Eye (tissue), 1 donor: ENCODE results near the gene ARFIP1.
"Not testable (repeated sequence)": the region's sequence is repeated elsewhere in the genome, so short reads cannot be mapped to it uniquely, and the experiment has no call there.

Experiments
- DNase-seq: peaks from one replicate; pipeline ENCODE4 v3.0.0-alpha.2; 2015

Gene ARFIP1

DNA sequence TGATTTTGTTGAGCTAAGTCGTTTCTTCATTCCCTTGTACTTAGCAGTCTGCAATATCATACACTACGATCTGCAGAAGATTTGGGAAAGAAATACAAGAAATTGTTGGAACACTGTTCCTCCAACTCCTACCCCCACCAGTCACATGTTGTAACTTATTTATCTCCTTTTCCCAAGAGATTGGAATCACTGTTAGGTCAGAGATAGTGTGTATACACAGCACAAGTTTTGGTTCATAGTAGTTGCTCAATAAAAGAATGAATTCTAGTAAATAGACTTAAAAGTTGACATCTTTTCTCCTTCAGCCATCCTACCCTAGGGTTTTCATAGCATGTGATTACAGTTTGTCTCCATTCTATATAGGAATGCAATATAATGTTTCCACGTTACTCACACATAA lies 68.8 kb downstream of the ARFIP1 start:
- DNase-seq, result no peak

DNA sequence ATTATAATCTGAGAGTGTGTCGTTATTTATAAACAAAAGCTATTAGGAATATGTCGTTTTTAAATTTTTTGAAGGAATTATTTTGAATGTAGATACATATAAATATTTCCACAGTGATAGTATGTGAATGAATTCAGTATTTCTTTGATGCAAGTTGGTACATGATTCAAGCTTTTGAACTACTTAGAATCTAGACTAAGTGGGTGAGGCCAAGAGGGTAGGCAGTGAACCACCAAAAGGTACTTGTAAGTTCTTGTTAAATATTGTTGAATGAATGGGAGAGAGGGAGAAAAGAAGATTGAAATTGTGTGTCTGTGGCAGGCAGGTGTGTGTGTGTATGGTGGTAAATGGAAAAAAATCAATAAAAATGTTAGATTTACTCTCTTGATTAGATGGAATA lies 69.6 kb downstream of the ARFIP1 start:
- DNase-seq, result no peak

DNA sequence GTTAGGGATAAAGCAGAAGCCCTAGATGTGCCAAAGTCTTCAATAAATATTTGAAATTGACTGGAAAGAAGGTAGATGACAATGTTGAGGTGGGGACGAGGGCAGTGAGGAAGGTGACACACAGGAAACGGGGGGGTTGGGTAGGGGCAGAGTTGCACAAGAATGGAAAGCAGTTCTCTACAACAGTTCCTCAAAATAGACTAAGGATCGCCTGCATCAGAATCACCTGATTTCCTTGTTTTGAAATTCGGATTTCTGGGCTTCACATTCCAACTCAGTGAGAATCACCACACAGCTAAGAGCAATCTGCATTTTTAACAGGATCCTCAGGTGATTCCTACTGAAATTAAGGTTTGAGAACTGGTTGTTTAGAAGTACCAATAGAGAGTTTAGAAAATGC lies 70.6 kb downstream of the ARFIP1 start:
- no peak for DNase-seq

DNA sequence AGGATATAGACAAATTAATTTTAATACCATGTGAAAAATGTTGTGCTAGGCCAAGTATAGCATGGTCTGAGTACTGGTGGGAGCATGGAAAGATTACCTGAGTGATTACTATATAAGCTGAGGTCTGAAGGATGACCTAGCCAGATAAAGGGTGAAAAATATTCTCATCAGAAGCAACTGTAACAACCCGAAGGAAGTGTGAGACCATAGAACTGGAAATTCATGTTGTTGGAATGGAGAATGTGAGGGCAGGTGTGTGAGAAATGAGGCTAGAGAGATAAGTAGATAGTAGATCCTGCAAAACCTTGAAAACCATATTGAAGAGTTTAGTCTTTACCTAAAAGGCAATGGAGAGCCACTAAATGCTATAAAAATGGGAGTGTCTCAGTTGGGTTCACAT lies 71.5 kb downstream of the ARFIP1 start:
- no peak for DNase-seq

DNA sequence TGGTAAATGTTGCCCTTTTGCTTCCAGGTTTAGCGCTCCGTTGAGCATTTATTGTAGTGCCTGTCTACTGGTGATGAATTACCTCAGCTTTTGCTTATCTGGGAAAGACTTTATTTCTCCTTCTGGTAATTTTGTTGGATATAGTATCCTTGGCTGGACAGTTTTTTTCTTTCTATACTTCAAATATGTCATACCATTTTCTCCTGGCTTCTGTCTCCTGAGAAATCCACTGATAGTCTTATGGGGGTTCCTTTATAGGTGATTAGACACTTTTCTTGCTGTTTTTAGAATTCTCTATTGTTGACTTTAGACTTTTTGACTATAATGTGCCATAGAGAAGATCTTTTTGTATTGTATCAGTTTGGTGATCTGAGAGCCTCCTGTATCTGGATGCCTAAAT lies 73.5 kb downstream of the ARFIP1 start:
- no peak for DNase-seq

DNA sequence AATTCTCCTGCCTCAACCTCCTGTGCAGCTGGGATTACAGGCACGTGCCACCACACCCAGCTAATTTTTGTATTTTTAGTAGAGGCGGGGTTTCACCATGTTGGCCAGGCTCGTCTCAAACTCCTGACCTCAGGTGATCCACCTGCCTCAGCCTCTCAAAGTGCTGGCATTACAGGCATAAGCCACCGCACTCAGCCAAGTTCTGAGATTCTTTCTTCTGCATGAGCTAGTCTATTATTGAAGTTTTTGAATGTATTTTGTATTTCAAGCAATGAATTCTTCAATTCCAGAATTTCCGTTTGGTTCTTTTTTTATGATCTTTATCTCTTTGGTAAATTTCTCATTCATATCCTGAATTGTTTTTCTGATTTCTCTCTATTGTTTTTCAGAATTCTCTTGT lies 74.3 kb downstream of the ARFIP1 start:
- not testable (repeated sequence) for DNase-seq

DNA sequence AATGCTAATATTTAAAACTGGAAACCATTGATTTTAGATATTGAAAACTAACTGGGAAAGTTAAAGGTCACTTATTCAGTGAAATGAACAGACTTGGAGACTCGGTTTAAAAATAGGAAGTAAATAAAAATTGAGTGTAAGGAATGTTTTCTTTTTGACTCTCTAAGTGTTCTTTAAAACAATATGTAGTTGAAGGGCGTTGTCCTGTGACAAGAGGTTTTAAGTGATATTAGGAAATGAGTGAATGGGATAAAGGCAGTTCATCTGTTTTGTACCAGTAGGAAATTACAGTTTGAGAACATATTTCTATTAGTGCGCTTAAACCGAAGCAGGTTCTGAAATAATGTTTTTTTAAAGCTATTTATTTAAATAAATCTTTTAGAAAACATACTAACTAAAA lies 77.2 kb downstream of the ARFIP1 start:
- DNase-seq, result no peak

DNA sequence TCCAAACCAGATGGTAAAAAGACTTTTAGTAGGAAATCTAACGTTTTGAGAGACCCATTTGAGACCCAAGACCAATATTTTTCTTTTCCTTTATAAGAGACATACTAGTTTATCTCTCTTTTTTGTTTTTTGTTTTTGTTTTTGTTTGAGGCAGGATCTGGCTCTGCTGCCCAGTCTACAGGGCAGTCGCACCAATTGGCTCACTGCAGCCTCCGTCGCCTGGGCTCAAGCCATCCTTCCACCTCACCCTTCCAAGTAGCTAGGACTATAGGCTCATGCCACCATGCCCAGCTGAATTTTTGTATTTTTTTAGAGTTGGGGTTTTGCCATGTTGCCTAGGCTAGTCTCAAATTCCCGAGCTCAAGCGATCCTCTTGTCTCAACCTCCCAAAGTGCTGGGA lies 79.2 kb downstream of the ARFIP1 start:
- no peak for DNase-seq

DNA sequence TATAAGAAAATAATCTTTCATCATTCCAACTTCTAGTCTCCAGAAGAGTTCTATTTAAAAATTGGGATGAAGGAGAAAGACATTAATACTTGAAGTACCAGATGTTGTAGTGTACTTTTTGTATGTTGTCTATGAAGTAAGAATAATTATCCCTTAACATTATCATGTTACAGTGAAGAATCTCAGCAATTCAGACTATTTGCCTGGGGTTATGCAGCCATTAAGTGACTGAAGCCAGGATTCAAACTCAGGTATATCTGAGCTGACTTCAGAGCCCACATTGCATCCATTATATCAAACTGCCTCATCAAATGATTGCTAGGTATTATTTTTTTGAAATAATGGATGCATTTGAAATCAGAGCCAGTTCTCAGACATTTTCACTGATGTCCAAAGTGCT lies 80.3 kb downstream of the ARFIP1 start:
- DNase-seq, result no peak

DNA sequence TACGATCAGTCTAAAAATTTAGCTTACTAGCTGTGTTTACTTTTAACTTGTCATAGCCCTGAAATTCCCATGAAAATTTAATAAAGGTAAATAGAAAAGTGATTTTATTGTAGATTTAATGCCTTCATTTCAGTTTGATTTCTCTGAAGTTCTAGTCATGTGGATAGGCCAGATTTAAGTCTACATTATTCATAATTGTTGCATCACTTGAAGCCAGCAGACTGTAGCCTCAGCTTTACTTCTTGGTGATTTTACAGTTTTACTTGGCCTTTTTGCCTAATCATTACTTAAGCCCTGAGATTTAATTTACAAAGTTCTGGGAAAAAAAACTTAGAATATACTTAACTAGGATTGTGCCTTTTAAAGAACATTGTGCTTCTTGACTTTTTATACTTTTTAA lies 82.9 kb downstream of the ARFIP1 start:
- no peak for DNase-seq

DNA sequence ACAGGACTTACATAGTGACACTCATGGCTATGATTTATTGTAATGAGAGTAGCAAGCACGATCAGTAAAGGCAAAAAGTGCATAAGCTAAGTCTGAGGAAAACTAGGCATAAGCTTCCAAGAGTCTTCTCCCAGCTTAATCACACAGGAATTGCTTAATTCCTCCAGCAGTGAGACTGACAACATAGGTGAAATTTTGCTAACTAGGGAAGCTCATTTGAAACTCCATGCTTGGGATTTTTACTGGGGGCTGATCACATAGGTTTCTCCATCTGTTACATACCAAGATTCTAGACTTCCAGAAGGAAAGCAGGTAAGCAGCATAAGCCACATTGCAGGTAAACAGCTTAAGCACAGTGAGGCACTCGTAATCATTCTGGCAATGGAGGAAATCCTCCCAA lies 84.6 kb downstream of the ARFIP1 start:
- DNase-seq, result no peak

DNA sequence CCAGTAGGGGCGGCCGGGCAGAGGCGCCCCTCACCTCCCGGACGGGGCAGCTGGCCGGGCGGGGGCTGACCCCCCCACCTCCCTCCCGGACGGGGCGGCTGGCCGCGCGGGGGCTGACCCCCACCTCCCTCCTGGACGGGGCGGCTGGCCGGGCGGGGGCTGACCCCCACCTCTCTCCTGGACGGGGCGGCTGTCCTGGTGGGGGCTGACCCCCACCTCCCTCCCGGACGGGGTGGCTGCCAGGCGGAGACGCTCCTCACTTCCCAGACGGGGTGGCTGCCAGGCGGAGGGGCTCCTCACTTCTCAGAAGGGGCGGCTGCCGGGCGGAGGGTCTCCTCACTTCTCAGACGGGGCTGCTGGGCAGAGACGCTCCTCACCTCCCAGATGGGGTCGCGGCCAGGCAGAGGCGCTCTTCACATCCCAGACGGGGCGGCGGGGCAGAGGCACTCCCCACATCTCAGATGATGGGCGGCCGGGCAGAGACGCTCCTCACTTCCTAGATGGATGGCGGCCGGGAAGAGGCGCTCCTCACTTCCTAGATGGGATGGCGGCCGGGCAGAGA lies 86.8 kb downstream of the ARFIP1 start:
- not testable (repeated sequence) for DNase-seq

DNA sequence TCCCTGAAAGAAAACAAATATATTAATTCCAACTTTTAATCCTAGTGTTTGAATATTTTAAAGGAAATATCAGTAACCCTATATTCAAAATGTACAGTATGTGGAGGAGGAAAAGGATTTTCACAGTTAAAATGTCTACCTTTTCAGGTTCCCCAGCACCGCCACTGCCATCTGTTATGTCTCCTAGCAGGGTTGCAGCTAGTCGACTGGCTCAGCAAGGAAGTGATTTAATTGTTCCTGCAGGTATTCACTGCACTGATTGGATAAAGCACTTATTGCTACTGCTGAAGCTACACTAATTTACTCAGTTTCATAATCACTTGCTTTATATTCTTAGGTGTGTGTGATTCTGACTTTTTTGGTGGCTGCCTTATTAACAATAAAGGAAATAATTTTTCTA lies 90.9 kb downstream of the ARFIP1 start:
- no peak for DNase-seq

DNA sequence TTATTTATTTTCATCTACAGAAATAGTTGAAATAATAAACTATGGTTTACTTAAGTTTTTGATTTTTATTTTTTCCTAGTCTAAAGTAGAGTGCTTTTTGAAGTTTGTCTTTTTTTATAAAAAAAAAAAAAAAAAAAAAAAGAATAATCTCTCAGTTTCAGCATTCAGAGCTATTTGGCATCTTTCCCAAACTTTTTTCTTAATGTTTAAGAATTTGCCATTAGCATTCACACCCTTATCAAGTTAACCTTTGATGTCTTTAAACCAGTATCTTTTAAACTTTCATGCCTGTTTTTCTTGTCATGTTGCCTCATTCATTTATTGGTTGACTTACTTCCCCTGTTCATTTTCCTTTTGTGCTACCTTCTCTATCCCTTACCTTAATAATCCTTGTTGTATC lies 95.5 kb downstream of the ARFIP1 start:
- no peak for DNase-seq

DNA sequence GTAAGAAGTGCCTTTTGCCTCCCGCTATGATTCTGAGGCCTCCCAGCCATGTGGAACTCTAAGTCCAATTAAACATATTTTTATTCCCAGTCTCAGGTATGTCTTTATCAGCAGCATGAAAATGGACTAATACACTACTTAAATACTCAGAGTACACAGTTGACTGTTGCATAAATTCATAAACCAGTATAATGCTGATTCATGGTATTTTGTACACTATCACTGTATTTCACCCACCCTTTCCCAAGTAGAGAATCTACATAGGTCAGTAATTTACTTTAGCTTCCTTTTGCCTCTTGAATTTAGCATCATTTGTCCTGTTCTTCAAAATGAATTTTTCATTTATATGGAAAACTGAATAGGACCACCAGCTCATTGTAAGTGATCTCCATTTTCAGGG lies 98.1 kb downstream of the ARFIP1 start:
- DNase-seq, result no peak

DNA sequence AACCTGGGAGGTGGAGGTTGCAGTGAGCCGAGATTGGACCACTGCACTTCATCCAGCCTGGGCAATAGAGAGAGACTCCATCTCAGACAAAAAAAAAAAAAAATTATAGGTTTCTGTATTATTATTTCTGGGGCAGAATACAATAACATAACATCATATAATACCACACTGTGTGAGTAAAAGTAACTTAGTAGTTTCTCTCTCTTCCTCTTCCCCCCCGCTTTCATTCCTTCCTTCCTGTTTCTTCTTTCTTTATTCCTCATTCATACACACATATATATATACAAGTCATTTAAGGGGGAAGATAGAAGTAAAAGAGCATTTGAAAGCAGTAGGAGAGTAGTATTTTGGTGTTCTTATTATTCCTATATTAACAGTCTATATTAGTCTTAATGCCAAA lies 100.5 kb downstream of the ARFIP1 start:
- DNase-seq, result no peak

DNA sequence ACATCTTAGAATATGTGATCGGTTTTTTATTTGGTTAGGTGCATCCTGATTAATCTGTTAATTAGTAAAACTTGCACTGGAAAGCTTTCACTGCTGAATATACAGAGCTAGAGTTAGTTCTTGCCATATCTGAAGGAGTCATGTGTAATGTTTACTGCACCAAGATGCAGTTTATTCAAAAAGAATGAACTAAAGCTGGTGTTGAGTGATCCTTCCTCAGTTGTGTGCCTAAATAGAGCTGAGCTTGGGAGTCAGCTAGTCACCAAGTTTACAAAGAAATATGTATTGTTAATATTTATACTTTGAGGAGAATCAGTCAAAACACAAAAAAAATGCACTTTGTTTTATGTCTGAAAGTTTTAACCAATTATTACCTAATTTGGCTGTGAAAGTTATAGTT lies 102.2 kb downstream of the ARFIP1 start:
- no peak for DNase-seq

DNA sequence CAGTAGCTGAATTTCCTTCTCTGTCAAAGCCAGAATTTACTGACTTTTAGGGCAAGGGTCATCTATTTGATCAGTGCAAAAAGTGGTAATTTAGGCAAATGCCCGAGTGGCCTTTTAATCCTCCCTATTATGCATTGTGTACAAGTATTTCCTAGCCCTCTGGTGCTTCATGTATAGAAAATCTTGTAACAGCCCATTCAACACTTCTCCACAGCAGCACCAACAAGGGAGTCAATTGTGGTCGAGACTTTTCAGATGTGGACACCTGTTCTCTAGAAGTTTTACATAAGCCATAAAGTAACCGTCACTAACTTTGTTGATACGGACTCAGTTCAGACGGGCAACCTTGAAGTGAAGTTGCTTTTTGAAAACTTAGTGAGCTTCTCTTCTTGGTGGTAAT lies 105.4 kb downstream of the ARFIP1 start:
- no peak for DNase-seq

DNA sequence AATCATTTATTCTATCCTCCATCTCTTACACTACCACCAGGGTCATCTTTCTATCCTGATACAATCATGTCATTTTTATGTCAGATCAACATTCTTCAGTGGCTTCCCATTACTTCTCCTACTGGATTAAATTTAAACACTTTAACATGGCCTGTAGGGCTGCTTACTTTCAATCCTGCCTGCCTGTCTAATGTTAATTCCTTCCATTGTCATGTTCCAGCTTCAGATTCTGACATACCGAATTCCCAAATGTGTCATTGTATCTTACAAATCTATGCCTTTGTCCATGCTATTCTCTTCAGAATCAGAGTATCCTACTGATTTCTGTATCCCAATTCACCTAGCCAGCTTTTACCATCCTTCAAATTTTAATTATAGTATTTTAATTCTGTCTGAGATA lies 106.4 kb downstream of the ARFIP1 start:
- no peak for DNase-seq

DNA sequence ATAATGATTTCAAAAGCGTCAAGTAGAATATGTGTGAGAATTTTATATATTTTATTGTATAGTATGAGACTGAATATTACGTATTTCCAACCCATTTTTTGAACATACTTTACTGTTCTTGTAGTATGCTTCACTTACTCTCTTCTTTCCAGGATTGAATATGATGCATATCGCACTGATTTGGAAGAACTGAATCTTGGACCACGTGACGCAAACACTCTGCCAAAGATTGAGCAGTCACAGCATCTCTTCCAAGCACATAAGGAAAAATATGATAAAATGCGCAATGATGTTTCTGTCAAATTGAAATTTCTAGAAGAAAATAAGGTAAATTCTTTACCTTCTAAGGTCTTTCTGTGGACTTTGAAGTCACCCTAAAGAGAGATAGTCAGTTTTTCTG lies 108.2 kb downstream of the ARFIP1 start:
- DNase-seq, result no peak

DNA sequence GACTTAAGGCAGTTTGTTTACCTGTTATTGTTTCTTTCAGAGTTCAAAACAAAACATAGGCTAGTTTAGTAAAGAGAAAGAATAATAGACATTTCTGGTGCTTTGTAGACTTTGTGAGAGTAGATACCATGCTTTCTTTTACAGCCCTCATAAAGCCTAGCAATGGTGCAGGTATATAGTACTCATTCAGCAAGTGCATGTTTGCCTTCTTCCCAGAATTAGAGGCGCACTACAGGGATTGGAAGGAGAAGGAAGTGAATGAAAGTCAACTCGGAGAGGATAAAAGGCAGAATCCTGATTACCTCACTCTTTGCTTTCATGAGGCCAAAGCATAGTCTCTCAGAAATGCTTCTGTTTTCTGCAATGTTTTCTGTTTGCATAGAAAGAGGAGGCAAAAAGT lies 113.2 kb downstream of the ARFIP1 start:
- no peak for DNase-seq

DNA sequence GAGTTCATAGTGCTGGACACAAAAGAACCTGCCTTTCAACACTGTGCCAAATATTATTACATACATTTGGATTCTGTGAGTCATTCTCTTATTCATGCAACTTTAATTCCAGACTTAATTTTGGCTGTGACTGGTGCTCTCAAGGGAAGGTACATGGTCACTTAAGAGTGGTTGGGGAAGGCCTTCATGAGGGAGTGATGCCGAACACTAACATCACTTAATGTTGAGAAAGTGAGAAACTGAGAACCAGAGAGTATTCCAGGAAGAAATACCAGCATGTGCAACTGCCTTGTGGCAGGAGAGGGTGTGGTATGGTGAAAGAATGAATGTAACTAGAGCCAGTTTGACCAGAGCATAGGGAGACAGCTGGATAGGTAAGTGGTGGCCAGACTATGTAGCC lies 114.9 kb downstream of the ARFIP1 start:
- no peak for DNase-seq

DNA sequence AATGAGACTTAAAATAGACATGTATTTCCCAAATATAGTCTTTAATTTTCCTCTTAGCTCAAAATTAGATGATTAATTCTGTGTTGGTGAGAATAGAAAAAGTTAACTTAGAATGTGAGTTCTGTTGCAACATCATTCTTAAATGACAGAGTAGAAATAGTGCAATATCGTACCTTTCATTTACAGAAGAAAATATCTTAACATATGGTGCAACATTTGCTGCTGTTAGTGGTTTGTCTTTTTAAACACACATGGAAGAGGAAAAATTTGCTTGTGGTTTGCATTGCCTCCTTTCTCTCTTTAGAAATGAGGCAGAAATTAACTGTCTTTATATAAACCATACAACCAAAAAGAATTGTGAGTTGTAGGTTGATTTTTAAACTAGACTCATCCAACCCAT lies 117.1 kb downstream of the ARFIP1 start:
- no peak for DNase-seq

DNA sequence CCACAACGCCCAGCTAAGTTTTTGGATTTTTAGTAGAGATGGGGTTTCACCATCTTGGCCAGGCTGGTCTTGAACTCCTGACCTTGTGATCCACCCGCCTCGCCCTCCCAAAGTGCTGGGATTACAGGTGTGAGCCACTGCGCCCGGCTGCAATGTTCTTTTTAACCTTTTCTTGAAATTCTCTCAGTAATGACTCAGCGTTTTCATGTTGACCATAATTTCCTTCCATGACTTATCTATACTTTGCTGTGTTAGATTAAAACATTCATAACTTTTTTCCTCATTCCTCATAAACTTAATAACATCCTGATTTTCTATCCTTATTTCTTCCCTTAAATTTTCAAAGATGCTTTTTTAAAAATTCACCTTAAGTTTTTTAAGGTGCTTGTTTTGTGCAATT lies 118.4 kb downstream of the ARFIP1 start:
- not testable (repeated sequence) for DNase-seq

DNA sequence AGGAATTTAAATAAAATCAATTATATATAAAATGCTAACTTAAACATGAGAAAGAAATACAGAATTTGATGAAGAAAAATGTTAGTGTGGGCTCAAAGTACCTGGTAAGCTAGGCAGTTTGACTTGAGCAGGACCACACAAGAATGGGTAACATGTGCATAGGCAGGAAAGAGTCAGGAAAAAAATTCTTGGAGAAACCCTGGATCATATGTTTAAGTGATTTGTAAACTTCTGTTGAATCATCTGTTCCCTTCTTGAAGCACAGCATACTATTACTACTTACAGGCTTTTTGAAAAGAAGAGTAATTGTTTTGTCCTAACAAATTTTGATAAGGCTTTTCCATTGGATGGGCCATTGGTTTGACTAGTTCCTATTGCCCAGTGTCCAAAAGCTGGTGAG lies 118.9 kb downstream of the ARFIP1 start:
- no peak for DNase-seq

DNA sequence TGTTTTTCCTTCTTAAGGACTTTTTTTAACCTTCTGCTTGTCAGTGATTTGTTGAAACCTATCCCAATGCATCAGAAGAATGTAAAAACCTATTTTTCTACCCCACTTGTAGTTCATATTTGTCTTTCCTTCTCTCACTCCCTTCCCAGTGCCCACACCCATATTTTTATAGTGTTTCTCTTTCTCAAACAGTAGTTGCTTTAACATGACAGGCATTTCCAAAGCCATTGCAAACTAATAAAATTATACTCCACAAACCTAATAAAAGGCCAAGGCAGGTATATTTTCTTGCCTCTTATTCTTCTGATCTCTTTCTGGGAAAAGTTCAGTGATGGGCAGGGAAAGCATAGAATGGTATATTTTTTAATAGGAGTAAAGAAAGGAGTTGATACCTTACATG lies 120.6 kb downstream of the ARFIP1 start:
- no peak for DNase-seq
